ENCODE data around the gene SCAF8. TPM values are rescaled to one million over a fixed set of nuclear protein-coding genes. Genes with fewer than 3 reads are reported as not detected.
A peak's percentile ranks its signal among the peaks of the same experiment; 100 is the strongest.

SCAF8 gene
- total and polyA plus RNA-seq, 7 donors: 9.5 to 49.0 (median 40.1) TPM

DNA sequence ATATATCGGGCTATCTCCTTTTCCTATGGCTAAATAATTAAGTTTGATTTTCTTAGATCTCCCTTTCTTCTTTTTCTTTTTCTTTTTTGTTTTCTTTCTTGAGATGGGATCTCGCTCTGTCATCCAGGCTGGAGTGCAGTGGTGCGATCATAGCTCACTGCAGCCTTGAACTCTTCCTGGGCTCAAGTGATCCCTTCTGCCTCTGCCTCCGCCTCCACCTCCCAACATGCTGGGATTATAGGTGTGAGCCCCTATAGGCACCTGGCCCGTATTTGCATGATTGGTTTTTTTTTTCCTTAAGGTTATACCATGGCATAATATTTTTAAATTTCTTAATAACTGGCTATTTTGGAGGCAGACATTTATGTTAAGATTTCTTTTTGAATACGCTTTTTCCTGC lies 106.3 kb downstream of the SCAF8 start:
- no peaks in the 10 kb centered on the region for H3K27me3 ChIP-seq (ENCODE audit: insufficient read depth in 3 of 3, low read length in 2 of 3)

DNA sequence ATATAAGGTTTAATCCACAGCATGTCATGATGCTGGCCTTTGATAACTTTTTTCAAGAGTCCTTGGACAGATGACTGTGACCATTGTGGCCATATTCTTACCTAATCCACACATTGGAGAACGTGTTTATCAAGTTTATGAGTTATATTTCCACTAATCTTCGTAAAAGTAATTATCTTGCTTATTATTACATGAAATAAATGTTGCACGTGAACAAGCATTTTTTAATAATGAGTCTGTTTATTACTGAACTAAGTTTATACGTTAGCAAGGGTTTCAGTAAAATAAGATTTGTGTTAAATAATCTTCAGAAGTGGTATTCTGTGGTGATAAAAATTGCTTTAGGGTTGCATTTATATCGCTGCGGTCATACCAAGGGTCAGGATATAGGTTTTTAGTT lies 107.1 kb downstream of the SCAF8 start:
- 96% methylated on average over 6 of the region's 6 CpGs for WGBS, 3 donors

More for the DNA sequence above, 106.3 kb downstream of the SCAF8 start:
- no peak overlapping the region for H3K4me3 ChIP-seq
- 96 to 99% (median 98%) methylated on average over 6 of the region's 6 CpGs for WGBS, 3 donors
- TF ChIP-seq, protein P1, sequence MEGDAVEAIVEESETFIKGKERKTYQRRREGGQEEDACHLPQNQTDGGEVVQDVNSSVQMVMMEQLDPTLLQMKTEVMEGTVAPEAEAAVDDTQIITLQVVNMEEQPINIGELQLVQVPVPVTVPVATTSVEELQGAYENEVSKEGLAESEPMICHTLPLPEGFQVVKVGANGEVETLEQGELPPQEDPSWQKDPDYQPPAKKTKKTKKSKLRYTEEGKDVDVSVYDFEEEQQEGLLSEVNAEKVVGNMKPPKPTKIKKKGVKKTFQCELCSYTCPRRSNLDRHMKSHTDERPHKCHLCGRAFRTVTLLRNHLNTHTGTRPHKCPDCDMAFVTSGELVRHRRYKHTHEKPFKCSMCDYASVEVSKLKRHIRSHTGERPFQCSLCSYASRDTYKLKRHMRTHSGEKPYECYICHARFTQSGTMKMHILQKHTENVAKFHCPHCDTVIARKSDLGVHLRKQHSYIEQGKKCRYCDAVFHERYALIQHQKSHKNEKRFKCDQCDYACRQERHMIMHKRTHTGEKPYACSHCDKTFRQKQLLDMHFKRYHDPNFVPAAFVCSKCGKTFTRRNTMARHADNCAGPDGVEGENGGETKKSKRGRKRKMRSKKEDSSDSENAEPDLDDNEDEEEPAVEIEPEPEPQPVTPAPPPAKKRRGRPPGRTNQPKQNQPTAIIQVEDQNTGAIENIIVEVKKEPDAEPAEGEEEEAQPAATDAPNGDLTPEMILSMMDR (IDR thresholded peaks at IDR 0.05): no peak
- DNase-seq (no peak), ATAC-seq (no peak)
- H3K36me3 ChIP-seq (ENCODE audit: insufficient read depth in 1 of 2, low read depth in 1 of 2): peaks cover 0 to 3% of the 10 kb centered on the region in 2 donors
- no peaks in the 10 kb centered on the region for H3K9me3 ChIP-seq
- no peak overlapping the region for H3K27ac ChIP-seq
- H3K4me1 ChIP-seq: peaks cover 5% of the 10 kb centered on the region
- intact Hi-C loops (cut with DNase I): no loop called here

DNA sequence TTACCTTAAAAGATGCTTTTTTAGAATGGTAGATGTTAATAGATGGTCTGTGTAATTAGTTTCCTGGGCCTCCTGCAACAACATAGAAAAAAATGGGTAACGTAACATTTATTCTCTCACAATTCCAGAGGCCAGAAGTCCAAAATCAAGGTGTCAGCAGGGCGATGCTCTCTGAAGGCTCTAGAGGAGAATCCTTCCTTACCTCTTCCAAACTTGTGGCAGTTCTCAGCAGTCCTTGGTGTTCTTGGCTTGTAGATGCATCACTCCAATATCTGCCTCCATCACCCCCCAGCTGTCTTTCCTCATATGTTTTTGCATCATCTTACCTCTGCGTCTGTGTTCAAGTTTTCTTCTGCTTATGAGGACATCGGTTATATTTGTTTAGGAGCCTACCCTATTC lies 107.9 kb downstream of the SCAF8 start:
- Histone ChIP-seq H3K36me3 (ENCODE audit: insufficient read depth in 1 of 2, low read depth in 1 of 2) (peaks cover 0 to 3% of the 10 kb centered on the region in 2 donors), H3K27me3 (ENCODE audit: insufficient read depth in 3 of 3, low read length in 2 of 3) (no peaks in the 10 kb centered on the region), H3K9me3 (no peaks in the 10 kb centered on the region), H3K4me3 (no peak overlapping the region), H3K4me1 (peaks cover 3% of the 10 kb centered on the region), H3K27ac (no peak overlapping the region)
- WGBS, 3 donors: 91 to 97% (median 95%) methylated on average over 4 of the region's 4 CpGs
- intact Hi-C loops (cut with DNase I): no loop called here
- DNase-seq (no peak), ATAC-seq (peak in 2 of 4 donors; percentile 36 to 43)
- TF ChIP-seq, protein P1 (IDR thresholded peaks at IDR 0.05): no peak

More for the DNA sequence above, 107.1 kb downstream of the SCAF8 start:
- H3K36me3 ChIP-seq (ENCODE audit: insufficient read depth in 1 of 2, low read depth in 1 of 2): peaks cover 0 to 3% of the 10 kb centered on the region in 2 donors
- H3K4me1 ChIP-seq: peaks cover 5% of the 10 kb centered on the region
- no peak overlapping the region for H3K4me3 ChIP-seq
- no peak overlapping the region for H3K27ac ChIP-seq
- no peaks in the 10 kb centered on the region for H3K27me3 ChIP-seq (ENCODE audit: insufficient read depth in 3 of 3, low read length in 2 of 3)
- no peak for ATAC-seq
- no peak for DNase-seq
- no peaks in the 10 kb centered on the region for H3K9me3 ChIP-seq
- TF ChIP-seq, protein P1 (IDR thresholded peaks at IDR 0.05): no peak
- intact Hi-C loops (cut with DNase I): no loop called here

DNA sequence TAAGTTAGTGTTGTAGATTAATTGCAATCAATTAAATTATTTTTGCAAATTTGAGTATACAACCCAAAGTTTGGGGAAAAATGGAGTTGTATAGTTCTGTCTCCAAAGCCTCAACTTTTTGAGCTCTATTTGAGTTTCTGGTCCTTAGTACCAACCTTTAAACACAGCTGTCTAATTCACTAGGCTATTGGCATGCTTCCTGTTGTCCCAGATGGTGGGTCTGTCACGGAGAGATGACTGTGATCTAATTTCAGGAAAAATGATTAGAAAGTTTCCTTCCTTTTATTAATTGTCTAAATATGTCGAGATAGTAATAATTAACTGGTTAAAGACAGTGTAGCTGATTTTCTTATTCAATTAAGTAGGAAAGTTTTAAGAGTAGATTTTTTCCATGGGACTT lies 109.6 kb downstream of the SCAF8 start:
- no peak overlapping the region for H3K27ac ChIP-seq
- TF ChIP-seq, protein P1 (IDR thresholded peaks at IDR 0.05): no peak
- ATAC-seq: peak in 1 of 4 donors; percentile 32
- H3K27me3 ChIP-seq (ENCODE audit: insufficient read depth in 3 of 3, low read length in 2 of 3): no peaks in the 10 kb centered on the region
- WGBS, 3 donors: 11 to 19% (median 19%) methylated on average over 2 of the region's 2 CpGs
- intact Hi-C loops (cut with DNase I): no loop called here
- H3K4me1 ChIP-seq: no peaks in the 10 kb centered on the region
- no peaks in the 10 kb centered on the region for H3K9me3 ChIP-seq
- H3K4me3 ChIP-seq: no peak overlapping the region
- peaks cover 0 to 3% of the 10 kb centered on the region in 2 donors for H3K36me3 ChIP-seq (ENCODE audit: insufficient read depth in 1 of 2, low read depth in 1 of 2)
- no peak for DNase-seq

DNA sequence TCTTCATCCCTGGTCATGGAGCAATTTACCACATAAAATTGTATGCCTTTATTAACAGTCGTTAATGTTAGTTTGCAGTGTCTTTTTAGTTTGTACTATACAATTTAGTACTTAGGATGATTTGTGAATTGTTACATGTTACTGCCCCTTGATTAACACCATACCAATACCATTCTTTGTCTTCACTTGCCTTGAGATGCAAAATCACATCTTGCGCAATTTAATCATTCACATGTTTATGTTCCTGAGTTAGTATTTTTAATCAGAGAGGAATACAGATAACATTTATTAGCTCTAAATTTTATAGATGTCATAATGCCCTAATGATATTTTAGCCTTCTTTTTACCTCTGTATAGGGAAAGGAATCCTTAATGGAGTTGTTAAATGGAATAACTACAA lies 114.1 kb downstream of the SCAF8 start:
- Histone ChIP-seq H3K27ac (no peak overlapping the region), H3K27me3 (ENCODE audit: insufficient read depth in 3 of 3, low read length in 2 of 3) (no peaks in the 10 kb centered on the region), H3K36me3 (ENCODE audit: insufficient read depth in 1 of 2, low read depth in 1 of 2) (no peaks in the 10 kb centered on the region), H3K4me1 (peaks cover 10% of the 10 kb centered on the region), H3K4me3 (no peak overlapping the region), H3K9me3 (no peaks in the 10 kb centered on the region)
- TF ChIP-seq, protein P1 (IDR thresholded peaks at IDR 0.05): no peak
- DNase-seq (no peak), ATAC-seq (no peak)
- 88 to 96% (median 95%) methylated on average over 2 of the region's 2 CpGs for WGBS, 3 donors
- intact Hi-C loops (cut with DNase I): no loop called here
